Nephron (organoid): Measurements from ENCODE around the gene DCST2.

Source experiments
- H3K27ac Mint-ChIP-seq, 3 experiments: 2 replicates each; pipeline ENCODE4 v1.8.0; 2020; ENCODE audit warnings: mixed read lengths in 3 of 3, mild to moderate bottlenecking in 2 of 3, moderate library complexity in 1 of 3
- H3K27me3 Mint-ChIP-seq: 2 replicates; pipeline ENCODE4 v1.8.0; 2021; ENCODE audit warnings: low read depth, mild to moderate bottlenecking, moderate library complexity, mixed read lengths
- H3K36me3 Mint-ChIP-seq: 2 replicates; pipeline ENCODE4 v1.8.0; 2020; ENCODE audit warnings: low read depth, mixed read lengths
- H3K4me1 Mint-ChIP-seq: 2 replicates; pipeline ENCODE4 v1.8.0; 2020; ENCODE audit warnings: mixed read lengths
- H3K4me3 Mint-ChIP-seq, 3 experiments: 2 replicates each; pipeline ENCODE4 v1.8.0; 2020; ENCODE audit warnings: mild to moderate bottlenecking in 3 of 3, mixed read lengths in 3 of 3, moderate library complexity in 2 of 3
- H3K9me3 Mint-ChIP-seq: 2 replicates; pipeline ENCODE4 v1.8.0; 2020; ENCODE audit warnings: mixed read lengths
- TF ChIP-seq, protein P1 (sequence below), 3 experiments: fragments of 200-600 bp; sonication (generic); IDR thresholded peaks; one replicate each; pipeline ENCODE4 v1.5.0; 2021; ENCODE audit warnings: antibody characterized with exemption in 3 of 3; ENCODE audit not compliant: unreplicated experiment in 3 of 3

The DCST2 gene

DNA sequence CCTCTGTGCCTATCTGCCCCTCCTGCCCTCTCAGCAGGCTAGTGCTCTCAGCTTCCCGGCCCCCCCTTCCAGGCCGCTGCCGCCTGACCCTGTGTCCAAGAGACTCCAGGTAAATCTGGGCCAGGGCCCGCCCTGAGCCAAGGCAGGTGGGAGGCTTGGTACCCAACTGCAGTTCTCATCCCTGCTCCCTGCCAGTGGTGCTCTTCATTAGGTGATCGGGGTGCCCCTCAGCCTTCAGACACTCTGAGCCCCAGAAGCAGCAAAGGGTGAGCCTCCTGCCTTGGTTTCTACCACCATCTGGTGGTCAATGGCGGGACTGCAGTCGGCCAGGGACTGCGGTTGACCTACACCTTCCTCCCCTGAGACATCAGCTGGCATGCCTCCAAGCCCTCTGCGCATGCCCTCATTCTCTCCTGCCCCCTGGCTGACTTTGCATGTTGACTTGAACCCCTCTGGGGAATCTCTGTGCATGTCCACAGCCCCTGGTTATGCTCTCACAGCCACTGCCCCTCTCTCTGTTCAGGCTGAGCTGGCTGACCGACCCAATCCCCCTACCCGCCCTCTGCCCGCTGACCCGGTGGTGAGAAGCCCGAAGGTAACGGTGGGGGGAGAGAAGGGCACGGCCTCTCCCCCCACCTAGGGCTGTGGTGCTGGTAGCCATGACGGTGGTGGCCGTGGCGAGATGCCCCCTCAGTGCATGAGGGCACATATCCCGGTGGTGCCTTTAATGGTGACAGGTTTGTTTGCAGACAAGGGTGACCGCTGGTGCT, 28.0 kb upstream of the DCST2 start:
- peaks cover 17% of the 10 kb centered on the region for H3K27me3 Mint-ChIP-seq
- H3K9me3 Mint-ChIP-seq = no peaks in the 10 kb centered on the region
- peaks cover 32% of the 10 kb centered on the region for H3K4me1 Mint-ChIP-seq
- peak overlapping the region in 1 of 3 experiments; percentile 20 for H3K27ac Mint-ChIP-seq
- H3K36me3 Mint-ChIP-seq = peaks cover 4% of the 10 kb centered on the region
- TF ChIP-seq, protein P1, sequence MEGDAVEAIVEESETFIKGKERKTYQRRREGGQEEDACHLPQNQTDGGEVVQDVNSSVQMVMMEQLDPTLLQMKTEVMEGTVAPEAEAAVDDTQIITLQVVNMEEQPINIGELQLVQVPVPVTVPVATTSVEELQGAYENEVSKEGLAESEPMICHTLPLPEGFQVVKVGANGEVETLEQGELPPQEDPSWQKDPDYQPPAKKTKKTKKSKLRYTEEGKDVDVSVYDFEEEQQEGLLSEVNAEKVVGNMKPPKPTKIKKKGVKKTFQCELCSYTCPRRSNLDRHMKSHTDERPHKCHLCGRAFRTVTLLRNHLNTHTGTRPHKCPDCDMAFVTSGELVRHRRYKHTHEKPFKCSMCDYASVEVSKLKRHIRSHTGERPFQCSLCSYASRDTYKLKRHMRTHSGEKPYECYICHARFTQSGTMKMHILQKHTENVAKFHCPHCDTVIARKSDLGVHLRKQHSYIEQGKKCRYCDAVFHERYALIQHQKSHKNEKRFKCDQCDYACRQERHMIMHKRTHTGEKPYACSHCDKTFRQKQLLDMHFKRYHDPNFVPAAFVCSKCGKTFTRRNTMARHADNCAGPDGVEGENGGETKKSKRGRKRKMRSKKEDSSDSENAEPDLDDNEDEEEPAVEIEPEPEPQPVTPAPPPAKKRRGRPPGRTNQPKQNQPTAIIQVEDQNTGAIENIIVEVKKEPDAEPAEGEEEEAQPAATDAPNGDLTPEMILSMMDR (IDR thresholded peaks at IDR 0.05; ENCODE audit: unreplicated experiment in 3 of 3) = peak; percentile 96 to 98 (median 98)
- H3K4me3 Mint-ChIP-seq = peak overlapping the region; percentile 28 to 72 (median 51)

DNA sequence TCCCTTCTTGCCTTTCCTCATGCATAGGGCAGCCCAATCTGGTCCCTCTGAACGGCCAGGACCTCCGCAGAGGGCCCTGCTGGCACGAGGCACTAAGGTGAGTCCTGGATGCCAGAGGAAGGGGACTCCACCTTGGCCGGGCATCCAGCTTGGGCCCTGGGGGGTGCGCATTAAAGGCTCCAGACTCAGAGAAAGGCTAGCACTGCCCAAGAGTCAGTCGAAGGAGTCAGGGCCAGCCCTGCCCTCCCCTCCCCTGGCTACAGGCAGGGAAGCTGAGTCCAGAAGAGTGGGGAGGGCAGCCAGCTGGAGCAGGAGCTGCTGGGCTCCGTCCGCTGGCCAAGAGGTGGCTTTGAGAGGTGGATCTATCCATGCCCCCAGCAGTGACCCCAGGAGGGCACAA, 27.2 kb upstream of the DCST2 start:
- H3K27ac Mint-ChIP-seq = no peak overlapping the region
- H3K9me3 Mint-ChIP-seq = no peaks in the 10 kb centered on the region
- peaks cover 17% of the 10 kb centered on the region for H3K27me3 Mint-ChIP-seq
- H3K4me3 Mint-ChIP-seq = no peak overlapping the region
- TF ChIP-seq, protein P1 (IDR thresholded peaks at IDR 0.05; ENCODE audit: unreplicated experiment in 3 of 3) = no peak
- no peaks in the 10 kb centered on the region for H3K36me3 Mint-ChIP-seq
- peaks cover 26% of the 10 kb centered on the region for H3K4me1 Mint-ChIP-seq

DNA sequence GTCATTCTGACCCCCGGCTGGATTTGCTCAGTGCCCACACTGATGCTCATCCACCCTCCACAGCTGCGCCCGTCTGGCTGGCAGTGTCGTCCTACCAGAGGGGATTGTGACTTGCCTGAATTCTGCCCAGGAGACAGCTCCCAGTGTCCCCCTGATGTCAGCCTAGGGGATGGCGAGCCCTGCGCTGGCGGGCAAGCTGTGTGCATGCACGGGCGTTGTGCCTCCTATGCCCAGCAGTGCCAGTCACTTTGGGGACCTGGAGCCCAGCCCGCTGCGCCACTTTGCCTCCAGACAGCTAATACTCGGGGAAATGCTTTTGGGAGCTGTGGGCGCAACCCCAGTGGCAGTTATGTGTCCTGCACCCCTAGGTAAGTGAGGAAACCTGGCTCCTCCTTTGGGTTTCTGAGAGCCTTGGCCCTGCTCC, 24.2 kb upstream of the DCST2 start:
- no peak overlapping the region for H3K27ac Mint-ChIP-seq
- TF ChIP-seq, protein P1 (IDR thresholded peaks at IDR 0.05; ENCODE audit: unreplicated experiment in 3 of 3) = no peak
- H3K4me3 Mint-ChIP-seq = no peak overlapping the region
- H3K36me3 Mint-ChIP-seq = no peaks in the 10 kb centered on the region
- H3K27me3 Mint-ChIP-seq = peaks cover 10% of the 10 kb centered on the region
- no peaks in the 10 kb centered on the region for H3K9me3 Mint-ChIP-seq
- H3K4me1 Mint-ChIP-seq = peaks cover 7% of the 10 kb centered on the region

DNA sequence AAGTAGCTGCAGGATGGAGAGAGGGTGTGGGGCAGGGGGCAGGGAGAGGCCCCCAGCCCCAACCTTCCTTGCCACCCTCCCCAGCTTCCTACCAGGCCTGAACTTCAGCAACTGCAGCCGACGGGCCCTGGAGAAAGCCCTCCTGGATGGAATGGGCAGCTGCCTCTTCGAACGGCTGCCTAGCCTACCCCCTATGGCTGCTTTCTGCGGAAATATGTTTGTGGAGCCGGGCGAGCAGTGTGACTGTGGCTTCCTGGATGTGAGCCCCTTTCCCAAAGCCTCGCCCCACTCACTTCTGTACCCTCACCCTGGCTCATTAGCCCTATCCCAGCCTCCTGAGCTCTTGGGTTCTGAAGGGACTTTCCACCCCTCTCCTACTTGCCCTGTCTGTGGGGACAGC, 23.5 kb upstream of the DCST2 start:
- Mint-ChIP-seq H3K36me3 (no peaks in the 10 kb centered on the region), H3K4me1 (no peaks in the 10 kb centered on the region), H3K4me3 (no peak overlapping the region), H3K27ac (no peak overlapping the region), H3K9me3 (no peaks in the 10 kb centered on the region), H3K27me3 (peaks cover 13% of the 10 kb centered on the region)
- TF ChIP-seq, protein P1 (IDR thresholded peaks at IDR 0.05; ENCODE audit: unreplicated experiment in 3 of 3) = no peak

DNA sequence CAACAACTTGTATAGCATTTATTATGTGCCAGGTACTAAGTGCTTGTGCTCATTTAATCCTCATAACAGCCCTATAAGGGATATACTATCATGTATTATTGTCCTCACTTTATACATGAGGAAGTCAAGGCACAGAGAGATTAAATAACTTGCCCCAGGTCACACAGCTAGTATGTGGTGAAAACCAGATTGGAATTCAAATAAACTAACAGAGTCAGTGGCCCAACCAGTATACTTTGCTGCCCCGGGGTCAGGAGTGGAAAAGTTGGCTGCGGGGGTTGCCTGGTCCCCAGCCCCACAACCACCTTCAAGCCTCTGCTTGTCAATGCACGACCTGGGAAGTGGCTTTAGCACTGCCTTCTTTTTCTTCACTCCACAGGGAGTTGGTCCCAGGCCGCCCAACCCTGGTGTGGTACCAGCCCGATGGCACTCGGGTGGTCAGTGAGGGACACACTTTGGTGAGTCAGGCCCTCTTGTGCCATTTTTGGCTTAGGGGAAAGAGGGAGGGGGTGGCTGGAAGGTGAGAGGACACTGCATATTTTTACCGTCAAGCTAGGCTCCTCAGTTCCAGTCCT, 20.0 kb upstream of the DCST2 start:
- TF ChIP-seq, protein P1 (IDR thresholded peaks at IDR 0.05; ENCODE audit: unreplicated experiment in 3 of 3) = no peak
- no peaks in the 10 kb centered on the region for H3K36me3 Mint-ChIP-seq
- peaks cover 16% of the 10 kb centered on the region for H3K4me1 Mint-ChIP-seq
- peaks cover 8% of the 10 kb centered on the region for H3K27me3 Mint-ChIP-seq
- peak overlapping the region; percentile 57 to 61 (median 60) for H3K4me3 Mint-ChIP-seq
- H3K9me3 Mint-ChIP-seq = no peaks in the 10 kb centered on the region
- no peak overlapping the region for H3K27ac Mint-ChIP-seq
